Measurements from ENCODE around the gene ZBTB20.

The ZBTB20 gene

GRCh38 chr3:114445233-114445632 lies 701.9 kb downstream of the ZBTB20 start:
- DNase-seq (ENCODE audit: extremely low spot score, insufficient read length, low read depth) (no peak), FAIRE-seq (no peak)

DNA sequence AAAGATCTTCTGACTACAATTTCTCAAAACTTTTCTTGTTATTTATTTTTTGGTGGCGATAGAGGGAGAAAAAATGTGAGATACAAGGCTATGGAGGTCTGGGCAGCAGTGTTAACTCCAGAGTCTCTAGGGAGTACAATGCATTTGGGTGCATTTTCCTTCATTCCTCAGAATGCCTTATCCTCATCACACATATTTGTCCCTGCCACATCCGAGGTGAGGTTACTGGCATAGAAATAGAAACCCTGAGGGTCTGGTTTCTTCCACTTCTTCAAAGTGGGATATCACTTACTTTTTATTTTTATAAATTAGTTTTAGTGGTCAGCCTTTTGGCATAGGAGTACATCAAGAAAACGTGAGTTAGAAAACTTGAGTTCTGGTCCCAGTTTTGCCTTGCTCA lies 702.9 kb downstream of the ZBTB20 start:
- DNase-seq (ENCODE audit: extremely low spot score, insufficient read length, low read depth) (no peak), FAIRE-seq (no peak)

- FAIRE-seq = no peak
- DNase-seq (ENCODE audit: extremely low spot score, insufficient read length, low read depth) = no peak
Observed at GRCh38 chr3:114442246-114442645, 704.8 kb downstream of the ZBTB20 start.

DNA sequence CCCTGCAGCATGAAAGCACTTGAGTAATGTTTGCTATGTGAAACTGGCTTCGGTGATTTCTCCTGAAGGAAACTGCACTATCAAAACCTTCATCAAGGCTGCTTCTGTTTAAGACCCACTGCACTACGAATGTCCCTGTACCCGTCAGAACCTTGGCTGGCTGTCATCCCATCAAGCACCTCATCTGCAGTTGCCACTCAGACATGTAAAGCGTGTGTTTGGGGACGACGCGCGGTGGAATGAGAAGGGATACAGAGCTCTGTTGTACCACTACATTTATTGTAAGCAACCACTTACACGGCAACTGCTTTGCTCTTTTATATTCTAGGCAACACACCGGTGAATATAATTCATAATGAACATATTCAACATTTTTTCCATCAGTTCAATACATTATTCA lies 705.7 kb downstream of the ZBTB20 start:
- FAIRE-seq (no peak), DNase-seq (ENCODE audit: extremely low spot score, insufficient read length, low read depth) (no peak)

GRCh38 chr3:114440700-114441099 lies 706.4 kb downstream of the ZBTB20 start:
- FAIRE-seq (no peak), DNase-seq (ENCODE audit: extremely low spot score, insufficient read length, low read depth) (no peak)

DNA sequence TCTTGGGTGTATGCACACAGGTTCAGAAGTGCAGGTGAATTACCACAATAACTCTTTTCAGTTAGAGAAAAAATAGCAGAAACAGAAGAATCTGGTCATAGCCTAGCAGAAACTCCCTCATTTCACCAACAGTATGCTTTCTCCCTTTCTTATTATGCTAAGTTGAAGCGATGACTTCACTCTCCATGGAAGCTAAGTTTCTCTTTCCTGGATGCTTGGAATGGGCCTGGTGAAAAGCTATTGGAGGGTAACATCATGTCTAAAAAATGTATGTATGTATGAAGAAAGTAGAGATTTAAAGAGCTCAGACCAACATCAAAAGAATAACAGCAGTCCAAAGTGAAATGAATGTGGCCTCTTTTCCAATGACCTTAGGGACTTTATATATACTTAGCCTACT lies 707.8 kb downstream of the ZBTB20 start:
- FAIRE-seq (no peak), DNase-seq (ENCODE audit: extremely low spot score, insufficient read length, low read depth) (no peak)

GRCh38 chr3:114437897-114438296 lies 709.2 kb downstream of the ZBTB20 start:
- FAIRE-seq (peak; percentile 67), DNase-seq (ENCODE audit: extremely low spot score, insufficient read length, low read depth) (no peak)

DNA sequence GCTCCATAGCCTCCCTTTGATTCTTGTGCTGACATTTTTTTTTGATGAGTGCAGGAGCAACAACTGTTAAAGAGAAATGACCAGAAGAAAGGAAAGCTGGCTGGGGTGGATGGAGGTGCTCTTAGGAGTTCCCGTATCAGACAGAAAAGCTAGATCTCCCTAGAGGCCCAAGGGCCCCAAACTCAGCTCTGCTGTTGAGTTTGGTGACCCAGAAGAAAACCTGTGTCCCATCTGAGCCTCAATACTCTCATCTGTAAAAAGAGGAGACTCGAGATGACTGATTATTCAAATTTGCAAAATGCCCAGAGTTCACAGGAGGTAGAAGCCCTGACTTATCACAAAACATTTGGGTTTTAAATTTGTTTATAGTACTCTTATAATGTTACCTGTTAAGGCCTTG lies 710.9 kb downstream of the ZBTB20 start:
- no peak for DNase-seq (ENCODE audit: extremely low spot score, insufficient read length, low read depth)
- no peak for FAIRE-seq

- DNase-seq (ENCODE audit: extremely low spot score, insufficient read length, low read depth) (no peak), FAIRE-seq (no peak)
Observed at GRCh38 chr3:114435386-114436115, 711.5 kb downstream of the ZBTB20 start.

- DNase-seq (ENCODE audit: extremely low spot score, insufficient read length, low read depth) (no peak), FAIRE-seq (no peak)
Observed at GRCh38 chr3:114432310-114432709, 714.8 kb downstream of the ZBTB20 start.

- FAIRE-seq (no peak), DNase-seq (ENCODE audit: extremely low spot score, insufficient read length, low read depth) (no peak)
Observed at GRCh38 chr3:114428044-114428595, 719.0 kb downstream of the ZBTB20 start.

- no peak for DNase-seq (ENCODE audit: extremely low spot score, insufficient read length, low read depth)
- FAIRE-seq = no peak
Observed at GRCh38 chr3:114427285-114428043, 719.6 kb downstream of the ZBTB20 start.

DNA sequence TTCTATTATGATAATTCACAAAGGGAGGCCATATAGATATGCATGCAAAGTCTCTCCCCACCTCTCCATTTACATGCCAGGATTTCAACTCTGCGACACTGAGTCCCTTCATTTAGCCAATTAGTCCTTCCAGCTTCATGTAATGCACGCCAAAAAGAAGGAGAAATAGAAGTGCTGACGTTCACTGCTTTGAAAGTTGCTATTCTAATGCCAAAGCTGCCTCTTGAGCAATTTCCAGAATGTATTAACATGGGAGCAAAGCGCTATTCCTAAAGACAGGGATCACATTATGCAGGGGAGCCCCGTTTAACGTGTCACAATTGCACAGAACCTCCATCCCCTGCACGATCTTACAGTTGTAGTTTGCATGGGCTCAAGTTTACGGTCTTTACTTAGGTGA lies 722.8 kb downstream of the ZBTB20 start:
- no peak for FAIRE-seq
- no peak for DNase-seq (ENCODE audit: extremely low spot score, insufficient read length, low read depth)

DNA sequence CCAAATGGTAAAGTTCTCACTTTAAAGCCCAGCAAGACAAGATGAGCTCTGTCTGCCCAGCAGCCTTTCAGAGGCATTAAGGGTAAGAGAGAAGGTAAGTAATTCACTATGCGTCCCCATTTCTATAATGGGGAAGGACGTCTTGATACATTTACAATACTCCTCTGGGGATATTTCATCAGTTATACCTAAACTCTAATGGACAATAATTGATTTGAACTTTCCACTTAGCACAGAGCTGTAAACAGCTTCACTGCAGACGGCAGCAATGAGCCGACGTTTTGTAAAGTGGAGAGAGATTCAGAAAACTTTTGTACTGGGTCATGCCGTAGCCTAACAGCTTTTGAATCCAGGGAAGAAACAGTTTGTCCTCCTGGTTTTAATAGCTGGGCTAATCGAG lies 725.9 kb downstream of the ZBTB20 start:
- DNase-seq (ENCODE audit: extremely low spot score, insufficient read length, low read depth) (no peak), FAIRE-seq (no peak)

DNA sequence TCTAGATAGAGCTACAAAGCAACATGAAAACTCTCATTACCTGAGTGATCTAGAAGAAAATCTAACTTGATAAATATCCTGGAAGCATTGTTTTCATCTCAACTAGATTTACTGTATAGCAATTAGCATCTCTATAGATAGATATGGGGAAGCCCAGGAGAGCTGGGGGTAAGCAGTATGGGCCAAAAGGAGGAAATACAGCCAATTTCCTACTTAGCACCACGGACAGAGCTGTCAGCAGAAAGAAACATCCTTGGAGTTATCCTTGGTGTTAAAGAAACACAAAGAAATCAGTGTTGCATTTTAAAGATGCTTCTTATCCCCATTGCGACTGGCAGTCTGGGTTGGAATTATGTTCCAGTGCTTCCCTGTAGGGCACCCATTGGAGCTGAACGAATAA lies 727.0 kb downstream of the ZBTB20 start:
- no peak for DNase-seq (ENCODE audit: extremely low spot score, insufficient read length, low read depth)
- no peak for FAIRE-seq

DNA sequence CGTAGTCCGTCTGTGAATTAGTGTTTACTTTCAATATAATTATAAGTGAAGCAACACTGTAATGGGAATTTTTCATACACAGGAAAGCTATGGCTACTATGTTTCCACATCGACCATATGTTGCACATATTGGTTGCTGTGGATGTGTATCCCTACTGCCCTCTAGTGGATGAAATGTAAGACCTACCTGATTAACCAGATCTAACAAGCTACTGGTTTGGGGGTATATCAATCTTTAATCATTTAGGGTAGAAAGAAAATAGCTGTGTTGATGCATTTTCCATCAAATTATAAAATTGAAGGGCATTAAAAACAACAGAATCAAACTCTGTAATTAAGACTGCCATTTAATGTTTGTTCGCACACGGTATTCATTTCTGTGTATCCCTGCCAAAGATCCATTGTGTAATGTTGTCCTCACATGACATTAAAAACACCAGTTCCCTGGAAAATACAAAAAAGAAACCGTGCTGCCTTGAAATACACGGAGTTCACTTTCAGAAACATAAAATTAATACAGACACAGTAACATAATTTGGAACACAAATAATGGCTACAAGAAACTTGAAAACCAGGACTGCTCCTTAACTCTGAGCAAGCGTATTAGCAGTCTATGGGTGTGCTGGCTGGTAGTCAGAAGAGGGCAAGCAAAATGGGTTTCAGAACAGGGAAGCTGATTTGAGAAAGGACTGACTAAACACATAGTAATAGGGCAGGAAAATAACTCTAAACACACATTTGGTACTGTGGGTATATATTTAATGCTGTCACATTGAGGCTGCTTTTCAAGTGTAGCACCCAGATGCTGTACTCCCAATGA lies 728.2 kb downstream of the ZBTB20 start:
- FAIRE-seq = peak; percentile 88
- DNase-seq (ENCODE audit: extremely low spot score, insufficient read length, low read depth) = no peak

- FAIRE-seq (peak; percentile 53), DNase-seq (ENCODE audit: extremely low spot score, insufficient read length, low read depth) (no peak)
Observed at GRCh38 chr3:114418107-114418506, 729.0 kb downstream of the ZBTB20 start.

GRCh38 chr3:114417675-114418074 lies 729.4 kb downstream of the ZBTB20 start:
- FAIRE-seq = no peak
- DNase-seq (ENCODE audit: extremely low spot score, insufficient read length, low read depth) = no peak

DNA sequence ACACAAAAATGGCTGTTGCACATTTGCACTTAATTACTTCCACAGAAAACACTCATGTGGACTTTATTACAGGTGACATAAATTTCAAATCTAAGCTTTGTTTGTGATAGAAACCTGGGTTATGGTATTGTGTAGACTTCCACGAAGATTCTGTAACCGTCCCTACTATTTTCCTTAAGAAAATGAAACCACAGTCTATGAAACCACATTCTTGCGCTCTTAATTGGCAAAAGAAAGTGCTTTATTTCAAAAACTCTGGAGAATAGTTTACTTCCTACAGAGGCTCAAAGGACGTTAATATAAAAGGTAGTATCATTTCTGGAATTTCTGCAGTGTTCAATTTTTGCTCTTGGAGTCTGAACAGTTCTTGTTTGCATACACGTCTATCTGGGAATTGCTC lies 729.8 kb downstream of the ZBTB20 start:
- no peak for DNase-seq (ENCODE audit: extremely low spot score, insufficient read length, low read depth)
- no peak for FAIRE-seq

All from GM18507 (cell line).